Uterus (tissue), 4 donors: ENCODE results near the gene PTPRM. TPM values are rescaled to one million over a fixed set of nuclear protein-coding genes. Genes with fewer than 3 reads are reported as not detected.

ENCODE experiments used
- DNase-seq, 2 donors: peaks; one replicate each; pipeline ENCODE4 v3.0.0-alpha.2; 2019 to 2020
- H3K27ac ChIP-seq, 2 donors: fragments of 200-600 bp; sonication (generic); 1 replicate in 1 of 2; 2 replicates in 1 of 2; pipeline ENCODE4 v1.5.1; 2016 to 2018
- H3K27me3 ChIP-seq, 2 donors: fragments of 200-600 bp; sonication (generic); one replicate each; pipeline ENCODE4 v1.5.1; 2018 to 2019; ENCODE audit warnings: control low read depth in 1 of 2
- H3K36me3 ChIP-seq, 2 donors: fragments of 200-600 bp; sonication (generic); one replicate each; pipeline ENCODE4 v1.5.1; 2019; ENCODE audit warnings: control low read depth in 1 of 2
- H3K4me1 ChIP-seq, 2 donors: fragments of 200-600 bp; sonication (generic); one replicate each; pipeline ENCODE4 v1.5.1; 2018 to 2019; ENCODE audit warnings: control low read depth in 1 of 2
- H3K4me3 ChIP-seq, 2 donors: fragments of 200-600 bp; sonication (generic); 1 replicate in 1 of 2; 2 replicates in 1 of 2; pipeline ENCODE4 v1.5.1; 2018 to 2019; ENCODE audit warnings: mild to moderate bottlenecking in 1 of 2
- H3K9me3 ChIP-seq, 2 donors: fragments of 200-600 bp; sonication (generic); one replicate each; pipeline ENCODE4 v1.5.1; 2019; ENCODE audit warnings: control low read depth in 1 of 2
- POLR2A ChIP-seq, 2 donors: fragments of 450-650 bp; IDR thresholded peaks; one replicate each; pipeline ENCODE4 v1.6.1; 2016; ENCODE audit warnings: antibody characterized with exemption in 2 of 2, mild to moderate bottlenecking in 1 of 2, moderate library complexity in 1 of 2
- intact Hi-C: fragments of 100-400 bp; cut with DNase I; formaldehyde crosslinking; loops from one replicate; pipeline ENCODE4 v1.15.1; 2023; ENCODE audit warnings: low total_unique reads
- total RNA-seq, 4 donors: library from RNA; depleted of rRNA in 3 of 4; stranded (reverse); fragments of >200 nt in 3 of 4; gene quantifications; one replicate each; pipeline versions ENCODE4 v1.1.0 to v1.2.4, GENCODE V29; 2014 to 2023
- TF ChIP-seq, protein P1 (sequence below), 4 experiments: fragments of 200-600 bp in 2 of 4; fragments of 450-650 bp in 2 of 4; sonication (generic) in 2 of 4; IDR thresholded peaks; one replicate each; pipeline ENCODE4 v1.5.1; 2016 to 2019; ENCODE audit warnings: antibody characterized with exemption in 4 of 4, mild to moderate bottlenecking in 2 of 4, moderate library complexity in 1 of 4
- donor health status: DM: yes; HTN: yes; CAD: no.

The PTPRM gene
- total RNA-seq, 4 donors from 2014 or later: 62.0 to 127 (median 85.7) TPM

DNA sequence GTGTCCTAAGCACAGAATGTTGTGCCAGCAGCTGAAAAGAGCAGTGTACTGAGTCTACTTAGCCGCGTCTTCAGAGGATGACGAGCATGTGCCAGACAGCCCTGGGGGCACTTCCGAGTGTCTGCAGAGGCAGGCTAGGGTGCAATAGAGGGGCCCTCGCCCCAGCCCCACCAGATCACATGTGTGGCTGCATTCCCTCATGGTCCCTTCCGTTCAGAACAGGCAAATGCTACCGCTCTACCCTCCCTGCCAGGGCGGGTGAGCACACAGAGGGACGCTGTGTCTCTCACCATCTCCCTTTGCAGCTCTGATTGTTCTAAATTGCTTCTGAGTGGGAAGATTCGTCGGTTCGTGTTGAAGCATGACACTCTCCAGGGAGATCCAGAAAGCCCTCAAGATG is 829.9 kb downstream of the PTPRM start:
- DNase-seq: no peak
- Histone ChIP-seq H3K27me3 (no peaks in the 10 kb centered on the region), H3K4me1 (no peaks in the 10 kb centered on the region), H3K27ac (no peak overlapping the region), H3K4me3 (no peak overlapping the region), H3K9me3 (no peaks in the 10 kb centered on the region), H3K36me3 (no peaks in the 10 kb centered on the region)
- intact Hi-C loops: no loop called here
- TF ChIP-seq POLR2A (IDR thresholded peaks at IDR 0.05): no peak
- TF ChIP-seq, protein P1, sequence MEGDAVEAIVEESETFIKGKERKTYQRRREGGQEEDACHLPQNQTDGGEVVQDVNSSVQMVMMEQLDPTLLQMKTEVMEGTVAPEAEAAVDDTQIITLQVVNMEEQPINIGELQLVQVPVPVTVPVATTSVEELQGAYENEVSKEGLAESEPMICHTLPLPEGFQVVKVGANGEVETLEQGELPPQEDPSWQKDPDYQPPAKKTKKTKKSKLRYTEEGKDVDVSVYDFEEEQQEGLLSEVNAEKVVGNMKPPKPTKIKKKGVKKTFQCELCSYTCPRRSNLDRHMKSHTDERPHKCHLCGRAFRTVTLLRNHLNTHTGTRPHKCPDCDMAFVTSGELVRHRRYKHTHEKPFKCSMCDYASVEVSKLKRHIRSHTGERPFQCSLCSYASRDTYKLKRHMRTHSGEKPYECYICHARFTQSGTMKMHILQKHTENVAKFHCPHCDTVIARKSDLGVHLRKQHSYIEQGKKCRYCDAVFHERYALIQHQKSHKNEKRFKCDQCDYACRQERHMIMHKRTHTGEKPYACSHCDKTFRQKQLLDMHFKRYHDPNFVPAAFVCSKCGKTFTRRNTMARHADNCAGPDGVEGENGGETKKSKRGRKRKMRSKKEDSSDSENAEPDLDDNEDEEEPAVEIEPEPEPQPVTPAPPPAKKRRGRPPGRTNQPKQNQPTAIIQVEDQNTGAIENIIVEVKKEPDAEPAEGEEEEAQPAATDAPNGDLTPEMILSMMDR (IDR thresholded peaks at IDR 0.05): no peak

- H3K4me3 ChIP-seq: no peak overlapping the region
- no peaks in the 10 kb centered on the region for H3K9me3 ChIP-seq
- no peaks in the 10 kb centered on the region for H3K27me3 ChIP-seq
- intact Hi-C loops: no loop called here
- no peak for DNase-seq
- H3K4me1 ChIP-seq: no peaks in the 10 kb centered on the region
- no peak for TF ChIP-seq POLR2A (IDR thresholded peaks at IDR 0.05)
- TF ChIP-seq, protein P1 (IDR thresholded peaks at IDR 0.05): no peak
- no peak overlapping the region for H3K27ac ChIP-seq
- no peaks in the 10 kb centered on the region for H3K36me3 ChIP-seq
Measured at GRCh38 chr18:8399138-8399537, 832.0 kb downstream of the PTPRM start.

DNA sequence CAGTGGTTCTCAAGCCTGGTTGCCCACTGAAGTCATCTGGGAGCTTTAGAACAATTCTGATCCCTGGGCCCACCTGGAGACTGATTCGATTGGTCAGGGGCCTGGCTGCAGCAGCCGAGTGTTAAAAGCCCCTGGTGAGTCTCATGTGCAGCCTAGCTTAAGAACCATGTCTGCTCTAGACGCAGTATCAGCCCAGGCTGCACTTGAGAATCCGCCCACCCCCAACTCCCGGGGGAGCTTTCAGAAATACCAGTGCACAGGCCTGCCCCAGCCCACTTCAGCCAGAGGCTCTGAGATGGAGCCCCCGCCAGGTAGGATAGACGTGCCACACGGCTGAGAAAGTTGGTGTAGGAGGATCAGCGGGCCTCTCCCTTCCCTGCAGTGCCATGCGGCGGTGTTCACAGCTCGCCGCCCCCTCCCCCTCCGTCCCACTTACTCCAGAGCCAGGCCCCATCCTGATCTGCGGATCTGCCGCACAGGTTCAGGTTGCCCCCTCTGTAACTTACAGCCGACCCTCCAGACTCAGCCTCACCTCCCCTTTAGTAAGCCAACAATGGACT is 833.2 kb downstream of the PTPRM start:
- Histone ChIP-seq H3K36me3 (no peaks in the 10 kb centered on the region), H3K4me3 (no peak overlapping the region), H3K4me1 (no peaks in the 10 kb centered on the region), H3K9me3 (no peaks in the 10 kb centered on the region), H3K27me3 (no peaks in the 10 kb centered on the region), H3K27ac (no peak overlapping the region)
- no peak for DNase-seq
- TF ChIP-seq, protein P1 (IDR thresholded peaks at IDR 0.05): no peak
- TF ChIP-seq POLR2A (IDR thresholded peaks at IDR 0.05): no peak
- intact Hi-C loops: no loop called here

DNA sequence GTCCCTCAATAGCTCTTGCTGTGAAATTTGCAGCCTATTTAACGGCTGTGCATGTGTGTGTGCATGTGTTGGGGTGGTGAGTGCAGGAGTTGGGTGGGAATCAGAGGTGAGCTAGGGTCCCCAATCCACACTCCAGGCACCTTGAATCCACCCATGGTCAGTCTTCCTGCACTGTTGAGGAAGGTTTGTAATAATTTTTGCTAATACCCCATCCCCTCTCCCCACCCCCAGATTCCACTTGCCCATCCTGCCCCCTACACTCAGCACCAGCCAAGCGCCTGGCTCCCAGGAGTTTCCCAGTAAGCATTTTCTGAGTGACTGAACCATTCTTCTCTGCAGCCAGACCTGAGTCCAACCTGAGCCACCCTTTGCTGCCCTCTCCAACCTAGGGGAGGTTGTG is 833.7 kb downstream of the PTPRM start:
- H3K4me1 ChIP-seq: no peaks in the 10 kb centered on the region
- no peak overlapping the region for H3K4me3 ChIP-seq
- TF ChIP-seq, protein P1 (IDR thresholded peaks at IDR 0.05): no peak
- TF ChIP-seq POLR2A (IDR thresholded peaks at IDR 0.05): no peak
- no peak for DNase-seq
- H3K27ac ChIP-seq: no peak overlapping the region
- no peaks in the 10 kb centered on the region for H3K36me3 ChIP-seq
- no peaks in the 10 kb centered on the region for H3K9me3 ChIP-seq
- no peaks in the 10 kb centered on the region for H3K27me3 ChIP-seq
- intact Hi-C loops: no loop called here

- no peaks in the 10 kb centered on the region for H3K36me3 ChIP-seq
Measured at GRCh38 chr18:8401606-8402005, 834.5 kb downstream of the PTPRM start.

More at GRCh38 chr18:8401606-8402005, 834.5 kb downstream of the PTPRM start:
- H3K27me3 ChIP-seq: no peaks in the 10 kb centered on the region
- DNase-seq: no peak
- H3K27ac ChIP-seq: no peak overlapping the region
- H3K9me3 ChIP-seq: no peaks in the 10 kb centered on the region
- no peak overlapping the region for H3K4me3 ChIP-seq
- intact Hi-C loops: no loop called here
- TF ChIP-seq POLR2A (IDR thresholded peaks at IDR 0.05): no peak
- TF ChIP-seq, protein P1 (IDR thresholded peaks at IDR 0.05): no peak
- no peaks in the 10 kb centered on the region for H3K4me1 ChIP-seq
